Measurements from ENCODE around the gene ZNF407.

Gene ZNF407, protein sequence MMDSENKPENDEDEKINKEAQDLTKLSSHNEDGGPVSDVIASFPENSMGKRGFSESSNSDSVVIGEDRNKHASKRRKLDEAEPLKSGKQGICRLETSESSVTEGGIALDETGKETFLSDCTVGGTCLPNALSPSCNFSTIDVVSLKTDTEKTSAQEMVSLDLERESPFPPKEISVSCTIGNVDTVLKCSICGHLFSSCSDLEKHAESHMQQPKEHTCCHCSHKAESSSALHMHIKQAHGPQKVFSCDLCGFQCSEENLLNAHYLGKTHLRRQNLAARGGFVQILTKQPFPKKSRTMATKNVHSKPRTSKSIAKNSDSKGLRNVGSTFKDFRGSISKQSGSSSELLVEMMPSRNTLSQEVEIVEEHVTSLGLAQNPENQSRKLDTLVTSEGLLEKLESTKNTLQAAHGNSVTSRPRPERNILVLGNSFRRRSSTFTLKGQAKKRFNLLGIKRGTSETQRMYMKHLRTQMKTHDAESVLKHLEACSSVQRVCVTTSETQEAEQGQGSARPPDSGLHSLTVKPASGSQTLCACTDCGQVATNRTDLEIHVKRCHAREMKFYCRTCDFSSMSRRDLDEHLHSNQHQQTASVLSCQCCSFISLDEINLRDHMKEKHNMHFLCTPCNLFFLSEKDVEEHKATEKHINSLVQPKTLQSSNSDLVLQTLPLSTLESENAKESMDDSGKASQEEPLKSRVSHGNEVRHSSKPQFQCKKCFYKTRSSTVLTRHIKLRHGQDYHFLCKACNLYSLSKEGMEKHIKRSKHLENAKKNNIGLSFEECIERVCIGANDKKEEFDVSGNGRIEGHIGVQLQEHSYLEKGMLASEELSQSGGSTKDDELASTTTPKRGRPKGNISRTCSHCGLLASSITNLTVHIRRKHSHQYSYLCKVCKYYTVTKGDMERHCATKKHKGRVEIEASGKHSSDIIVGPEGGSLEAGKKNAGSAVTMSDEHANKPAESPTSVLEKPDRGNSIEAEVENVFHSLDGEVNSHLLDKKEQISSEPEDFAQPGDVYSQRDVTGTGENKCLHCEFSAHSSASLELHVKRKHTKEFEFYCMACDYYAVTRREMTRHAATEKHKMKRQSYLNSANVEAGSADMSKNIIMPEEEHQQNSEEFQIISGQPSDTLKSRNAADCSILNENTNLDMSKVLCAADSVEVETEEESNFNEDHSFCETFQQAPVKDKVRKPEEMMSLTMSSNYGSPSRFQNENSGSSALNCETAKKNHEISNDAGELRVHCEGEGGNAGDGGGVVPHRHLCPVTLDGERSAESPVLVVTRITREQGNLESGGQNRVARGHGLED (N-terminal part only)

DNA sequence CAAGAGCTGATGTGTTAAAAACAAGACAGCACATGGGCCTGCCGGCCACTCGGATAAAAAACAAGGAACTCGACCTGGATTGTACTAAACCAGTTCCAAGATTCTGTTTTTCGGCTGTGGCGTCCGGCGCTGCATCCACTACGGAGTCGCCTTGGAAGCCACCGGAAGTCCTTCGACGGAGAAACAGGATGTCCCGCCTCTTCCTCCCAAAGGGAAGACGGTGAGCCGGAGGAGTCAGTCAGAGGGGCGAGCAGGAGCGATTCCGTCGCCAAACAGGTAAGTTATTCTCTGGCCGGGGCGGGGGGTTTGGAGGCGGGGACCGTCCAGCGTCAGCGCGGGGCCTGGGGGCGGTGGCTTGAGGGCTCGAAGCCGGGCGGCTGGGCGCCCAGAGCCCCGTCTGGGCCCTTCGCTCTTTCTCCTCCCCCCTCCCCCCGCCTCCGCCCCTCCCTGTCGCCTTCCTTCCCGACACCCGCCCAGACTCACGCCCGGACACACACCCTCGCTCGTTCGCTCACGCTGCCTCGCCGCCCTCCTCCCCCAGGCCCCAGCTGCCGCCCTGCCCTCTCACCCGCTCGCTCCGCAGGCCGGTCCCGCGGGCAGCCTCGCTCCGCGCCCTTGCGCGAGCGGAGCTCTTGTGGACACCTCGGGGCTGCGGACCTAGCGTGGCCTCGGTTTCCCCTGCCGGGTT is at the start of gene ZNF407:
Gene ZNF407, plus strand, starts transcription at position 209 of the 688 bp plus-strand sequence. CDS start 33,150 bp downstream, outside the sequence.
- TF ChIP-seq, protein P1, sequence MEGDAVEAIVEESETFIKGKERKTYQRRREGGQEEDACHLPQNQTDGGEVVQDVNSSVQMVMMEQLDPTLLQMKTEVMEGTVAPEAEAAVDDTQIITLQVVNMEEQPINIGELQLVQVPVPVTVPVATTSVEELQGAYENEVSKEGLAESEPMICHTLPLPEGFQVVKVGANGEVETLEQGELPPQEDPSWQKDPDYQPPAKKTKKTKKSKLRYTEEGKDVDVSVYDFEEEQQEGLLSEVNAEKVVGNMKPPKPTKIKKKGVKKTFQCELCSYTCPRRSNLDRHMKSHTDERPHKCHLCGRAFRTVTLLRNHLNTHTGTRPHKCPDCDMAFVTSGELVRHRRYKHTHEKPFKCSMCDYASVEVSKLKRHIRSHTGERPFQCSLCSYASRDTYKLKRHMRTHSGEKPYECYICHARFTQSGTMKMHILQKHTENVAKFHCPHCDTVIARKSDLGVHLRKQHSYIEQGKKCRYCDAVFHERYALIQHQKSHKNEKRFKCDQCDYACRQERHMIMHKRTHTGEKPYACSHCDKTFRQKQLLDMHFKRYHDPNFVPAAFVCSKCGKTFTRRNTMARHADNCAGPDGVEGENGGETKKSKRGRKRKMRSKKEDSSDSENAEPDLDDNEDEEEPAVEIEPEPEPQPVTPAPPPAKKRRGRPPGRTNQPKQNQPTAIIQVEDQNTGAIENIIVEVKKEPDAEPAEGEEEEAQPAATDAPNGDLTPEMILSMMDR (IDR thresholded peaks at IDR 0.05; ENCODE audit: control extremely low read depth, extremely low read depth, low read depth, missing control alignments) = no peak
- POLR2A ChIA-PET = interaction anchor here (0.6 to 1.6 kb wide), 2 partner anchors 12 to 1888 kb away, joined by 6 to 7 read pairs; no protein-coding TSS in a partner anchor

DNA sequence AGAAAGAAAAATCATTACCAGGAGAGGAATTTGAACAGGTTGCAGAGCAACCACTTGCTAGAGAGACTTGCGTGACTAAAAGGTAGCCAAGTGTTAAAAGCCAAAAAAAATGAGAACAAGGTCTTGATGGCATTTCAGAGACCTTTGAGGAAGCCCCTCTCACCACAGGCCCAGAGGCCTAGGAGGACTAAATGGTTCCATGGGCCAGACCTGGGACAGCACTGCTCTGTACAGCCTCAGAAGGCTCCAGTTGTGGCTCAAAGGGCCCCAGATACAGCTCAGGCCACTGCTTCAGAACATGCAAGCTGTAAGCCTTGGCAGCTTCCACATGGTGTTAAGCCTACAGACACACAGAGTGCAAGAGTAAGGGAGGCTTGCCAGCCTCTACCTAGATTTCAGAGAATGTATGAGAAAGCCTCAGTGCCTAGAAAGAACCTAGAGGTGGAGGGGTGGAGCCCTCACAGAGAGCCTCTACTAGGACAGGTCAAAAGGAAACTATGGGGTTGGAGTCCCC is 48.0 kb upstream of the ZNF407 start:
- ChIA-PET POLR2A (no interaction called here), CTCF (interaction anchor here (0.7 to 1.5 kb wide), 5 partner anchors 12 to 196 kb away, joined by 3 to 5 read pairs (median 4); partner anchors contain the start of gene CNDP2)

More for the DNA sequence above, at the start of gene ZNF407:
- CTCF ChIA-PET = interaction anchor here (1.1 to 1.8 kb wide), 4 partner anchors 12 to 56 kb away, joined by 3 to 5 read pairs (median 4); no protein-coding TSS in a partner anchor
- DNase-seq (ENCODE audit: extremely low spot score) = peak; percentile 90

DNA sequence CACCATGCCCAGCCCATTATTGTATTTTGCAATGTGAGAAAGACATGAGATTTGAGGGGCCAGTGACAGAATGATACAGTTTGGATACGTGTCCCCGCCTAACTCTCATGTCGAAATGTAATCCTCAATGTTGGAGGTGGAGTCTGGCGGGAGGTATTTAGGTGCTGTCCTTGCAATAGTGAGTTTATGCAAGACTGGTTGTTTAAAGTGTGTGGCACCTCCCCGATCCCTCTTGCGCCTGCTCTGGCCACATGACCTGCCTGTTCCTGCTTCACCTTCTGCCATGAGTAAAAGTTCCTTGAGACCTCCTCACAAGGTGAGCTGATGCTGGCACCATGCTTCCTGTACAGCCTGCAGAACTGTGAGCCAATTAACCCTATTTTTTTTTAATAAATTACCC is 46.8 kb upstream of the ZNF407 start:
- TF ChIP-seq, protein P1 (IDR thresholded peaks at IDR 0.05; ENCODE audit: control extremely low read depth, extremely low read depth, low read depth, missing control alignments) = no peak
- no peak for DNase-seq (ENCODE audit: extremely low spot score)
- CTCF ChIA-PET = interaction anchor here (0.5 to 1.7 kb wide), 18 partner anchors 10 to 1265 kb away, joined by 3 to 46 read pairs (median 4); partner anchors contain the start of gene CNDP2
- POLR2A ChIA-PET = no interaction called here

More for the DNA sequence above, 48.0 kb upstream of the ZNF407 start:
- no peak for DNase-seq (ENCODE audit: extremely low spot score)
- TF ChIP-seq, protein P1 (IDR thresholded peaks at IDR 0.05; ENCODE audit: control extremely low read depth, extremely low read depth, low read depth, missing control alignments) = no peak

DNA sequence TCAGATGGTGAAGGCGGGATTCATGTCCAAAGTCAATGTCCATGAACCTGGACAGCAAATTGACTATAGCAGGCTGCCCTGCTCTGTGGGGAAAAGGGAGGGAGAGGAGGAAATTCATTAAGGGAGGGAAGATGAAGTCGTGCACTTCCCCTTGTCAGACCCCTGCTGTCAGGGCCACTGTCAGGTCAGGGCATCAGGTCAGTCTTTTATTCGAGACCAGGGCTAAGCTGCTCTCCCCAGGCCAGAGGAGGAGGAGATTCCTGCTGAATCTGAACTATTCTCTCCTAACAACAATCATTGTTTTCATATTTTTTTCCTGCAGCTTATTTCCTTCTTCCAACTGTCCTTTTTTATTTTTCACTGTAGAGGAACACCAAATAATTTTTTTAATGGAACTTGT is 46.2 kb upstream of the ZNF407 start:
- CTCF ChIA-PET = interaction anchor here (0.5 to 1.7 kb wide), 44 partner anchors 8 to 1867 kb away, joined by 3 to 46 read pairs (median 4); partner anchors contain the start of gene ZNF407
- DNase-seq (ENCODE audit: extremely low spot score) = no peak
- TF ChIP-seq, protein P1 (IDR thresholded peaks at IDR 0.05; ENCODE audit: control extremely low read depth, extremely low read depth, low read depth, missing control alignments) = no peak
- POLR2A ChIA-PET = no interaction called here

DNA sequence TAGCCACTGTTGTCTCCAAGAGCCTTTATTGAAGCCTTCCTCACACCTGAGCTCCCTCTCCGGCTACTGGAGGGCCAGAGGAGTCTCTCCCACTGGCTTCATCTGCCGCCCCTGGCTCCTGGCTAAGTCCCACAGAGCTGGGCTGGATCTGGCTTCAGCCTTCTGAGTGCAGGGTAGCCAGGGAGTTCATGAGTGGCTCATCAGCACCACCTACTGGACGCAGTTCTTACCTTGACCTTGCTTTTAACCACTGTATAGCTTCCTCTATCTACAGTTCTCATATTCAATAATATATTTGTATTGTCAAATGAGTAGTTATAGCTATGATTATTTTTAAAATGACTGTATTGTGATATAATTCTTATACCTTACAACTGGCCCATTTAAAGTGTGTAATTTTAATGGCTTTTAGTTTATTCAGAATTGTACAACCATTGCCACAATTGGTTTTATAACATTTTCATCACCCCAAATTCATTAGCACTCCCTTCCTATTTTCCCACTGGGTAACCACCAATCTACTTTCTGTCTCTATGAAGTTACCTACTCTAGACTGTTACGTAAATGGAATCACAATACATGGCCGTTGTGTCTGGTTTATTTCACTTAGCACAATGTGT is 45.6 kb upstream of the ZNF407 start:
- ChIA-PET POLR2A (no interaction called here), CTCF (interaction anchor here (0.6 to 1.7 kb wide), 47 partner anchors 9 to 1868 kb away, joined by 3 to 46 read pairs (median 4); partner anchors contain the start of gene ZNF407)
- TF ChIP-seq, protein P1 (IDR thresholded peaks at IDR 0.05; ENCODE audit: control extremely low read depth, extremely low read depth, low read depth, missing control alignments) = peak; percentile 79
- peak; percentile 82 for DNase-seq (ENCODE audit: extremely low spot score)

Measured in GM10248 (cell line).